GM18526 (cell line): ENCODE results near the gene CTDP1.

ENCODE experiments used
- POLR2A ChIP-seq: IDR thresholded peaks from 3 replicates; pipeline ENCODE4 v1.6.1; 2011; ENCODE audit not compliant: insufficient read length; ENCODE audit errors: extremely low read depth

CTDP1 gene

DNA sequence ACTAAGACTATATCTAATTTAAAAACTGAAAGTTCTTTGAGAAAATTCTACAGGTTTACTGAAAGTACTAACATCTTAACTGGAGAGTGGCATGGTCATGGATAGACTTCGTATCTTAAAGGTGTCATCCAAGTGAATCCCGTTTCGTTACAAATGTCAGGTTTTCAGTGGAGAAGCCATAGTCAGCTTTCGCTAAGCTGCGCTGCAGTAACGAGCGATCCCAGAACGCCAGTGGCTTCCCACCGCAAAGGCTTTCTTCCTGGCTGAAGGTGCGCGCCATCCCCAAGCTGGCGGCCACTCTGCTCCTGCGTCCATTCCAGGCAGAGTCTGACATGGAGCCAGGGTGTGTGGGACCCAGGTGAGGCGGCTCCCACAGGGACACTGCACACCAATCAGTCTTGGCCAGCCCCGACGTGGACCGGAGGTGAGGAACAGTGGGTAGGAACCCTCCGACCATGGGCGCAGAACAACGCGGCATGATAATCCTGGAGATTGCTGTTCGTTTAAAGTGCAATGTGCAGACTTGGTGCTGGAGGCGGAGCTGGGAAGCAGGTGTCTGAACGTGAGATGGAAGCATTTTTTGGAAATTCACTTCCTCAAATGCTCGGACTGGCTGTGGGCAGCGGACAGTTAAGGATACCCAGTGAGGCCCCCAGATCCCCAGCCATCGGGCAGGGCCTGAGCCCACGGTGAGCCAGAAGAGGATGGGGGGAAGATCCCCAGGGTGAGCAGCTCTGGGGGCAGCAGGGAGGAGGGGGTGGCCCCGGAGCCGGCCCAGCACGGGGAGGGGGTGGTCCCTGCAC lies 90.3 kb downstream of the CTDP1 start:
- no peak for TF ChIP-seq POLR2A

DNA sequence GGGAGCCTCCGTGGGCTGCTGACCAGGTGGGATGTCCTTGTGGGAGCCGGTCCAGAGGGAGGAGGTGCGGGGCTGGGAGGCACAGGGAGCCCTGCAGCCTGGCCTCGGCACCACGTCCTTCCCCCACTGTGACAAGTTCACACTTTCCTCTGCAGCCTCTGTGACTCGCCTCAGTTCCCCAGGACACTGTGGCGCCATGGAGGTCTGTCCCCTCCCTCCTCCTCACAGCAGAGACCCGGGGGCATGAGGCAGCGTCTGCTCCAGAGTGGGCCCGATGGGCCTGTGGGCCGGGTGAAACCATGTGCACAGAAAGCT lies 90.9 kb downstream of the CTDP1 start:
- TF ChIP-seq POLR2A, result no peak

DNA sequence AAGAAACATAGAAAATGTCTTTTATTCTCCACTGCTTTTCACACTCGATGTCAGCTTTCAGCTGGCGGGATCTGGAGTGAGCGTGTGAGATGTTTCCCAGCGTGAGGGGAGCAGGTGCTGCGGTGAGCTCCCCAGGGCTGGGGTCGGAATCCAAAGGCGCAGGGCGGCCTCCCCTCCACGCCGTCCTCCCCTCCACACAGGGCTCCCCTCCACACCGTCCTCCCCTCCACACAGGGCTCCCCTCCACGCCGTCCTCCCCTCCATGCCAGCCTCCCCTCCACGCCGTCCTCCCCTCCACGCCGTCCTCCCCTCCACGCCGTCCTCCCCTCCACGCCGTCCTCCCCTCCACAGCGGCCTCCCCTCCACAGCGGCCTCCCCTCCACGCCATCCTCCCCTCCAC lies 91.2 kb downstream of the CTDP1 start:
- no peak for TF ChIP-seq POLR2A

DNA sequence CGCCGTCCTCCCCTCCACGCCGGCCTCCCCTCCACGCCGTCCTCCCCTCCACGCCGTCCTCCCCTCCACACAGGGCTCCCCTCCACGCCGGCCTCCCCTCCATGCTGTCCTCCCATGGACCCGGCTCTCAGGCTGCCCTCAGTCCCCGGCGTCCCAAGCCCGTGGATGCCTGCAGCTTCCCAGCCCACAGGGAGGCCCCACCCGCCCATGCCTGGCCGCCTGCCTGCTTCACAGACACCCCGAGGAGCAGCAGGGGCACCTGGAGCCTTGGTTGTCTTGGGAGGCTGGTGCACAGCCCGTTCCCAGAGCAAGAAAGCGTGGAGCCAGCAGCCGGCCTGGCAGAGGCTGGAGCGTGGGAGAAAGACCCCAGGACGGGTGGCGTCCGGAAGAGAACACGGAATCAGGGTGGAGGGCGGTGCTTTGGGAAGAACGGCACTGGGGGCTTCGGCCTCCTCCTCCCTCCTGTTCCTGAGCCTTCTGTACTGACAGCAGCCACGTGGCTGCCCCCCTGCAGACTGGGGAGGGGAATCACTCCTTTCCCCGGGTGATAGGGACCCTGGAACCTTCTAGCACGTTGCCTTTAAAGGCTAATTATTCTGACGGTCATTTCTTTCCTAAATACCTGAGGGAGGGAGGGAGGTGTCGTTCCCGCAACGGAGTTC lies 92.0 kb downstream of the CTDP1 start:
- no peak for TF ChIP-seq POLR2A

DNA sequence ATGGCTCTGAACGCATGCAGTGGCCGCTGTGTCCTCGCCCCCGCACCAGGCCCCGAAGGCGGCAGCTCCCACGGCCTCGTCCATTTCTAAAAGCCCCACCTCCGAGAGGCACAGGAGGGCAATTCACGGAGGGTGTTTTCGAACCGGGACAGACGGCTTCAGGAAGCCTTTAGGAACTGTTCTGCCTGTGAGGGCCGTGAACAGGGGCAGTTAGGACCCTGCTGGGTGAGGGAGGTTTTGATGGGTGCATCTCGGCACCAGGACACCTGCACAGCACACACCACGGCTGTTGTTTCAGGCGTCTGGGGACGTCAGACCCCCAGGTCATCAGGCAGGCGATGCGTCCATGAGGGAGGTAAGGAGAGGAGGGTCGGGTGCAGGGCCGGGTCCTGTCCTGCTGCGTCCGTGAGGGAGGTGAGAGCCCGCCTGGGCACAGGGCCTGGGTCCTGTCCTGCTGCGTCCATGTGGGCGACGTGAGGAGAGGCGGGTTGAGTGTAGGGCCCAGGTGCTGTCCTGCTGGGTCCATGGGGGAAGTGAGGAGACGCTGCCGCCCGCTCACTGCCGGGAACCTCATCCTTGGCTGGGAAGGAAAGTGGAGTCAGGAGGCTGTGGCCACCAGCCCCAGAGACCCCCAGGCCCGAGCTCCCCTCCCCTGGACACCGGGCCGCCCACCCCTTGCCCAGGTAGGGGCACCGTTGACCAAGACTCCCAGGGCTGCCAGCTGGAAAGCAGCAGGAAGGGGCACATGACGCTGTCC lies 92.7 kb downstream of the CTDP1 start:
- no peak for TF ChIP-seq POLR2A

DNA sequence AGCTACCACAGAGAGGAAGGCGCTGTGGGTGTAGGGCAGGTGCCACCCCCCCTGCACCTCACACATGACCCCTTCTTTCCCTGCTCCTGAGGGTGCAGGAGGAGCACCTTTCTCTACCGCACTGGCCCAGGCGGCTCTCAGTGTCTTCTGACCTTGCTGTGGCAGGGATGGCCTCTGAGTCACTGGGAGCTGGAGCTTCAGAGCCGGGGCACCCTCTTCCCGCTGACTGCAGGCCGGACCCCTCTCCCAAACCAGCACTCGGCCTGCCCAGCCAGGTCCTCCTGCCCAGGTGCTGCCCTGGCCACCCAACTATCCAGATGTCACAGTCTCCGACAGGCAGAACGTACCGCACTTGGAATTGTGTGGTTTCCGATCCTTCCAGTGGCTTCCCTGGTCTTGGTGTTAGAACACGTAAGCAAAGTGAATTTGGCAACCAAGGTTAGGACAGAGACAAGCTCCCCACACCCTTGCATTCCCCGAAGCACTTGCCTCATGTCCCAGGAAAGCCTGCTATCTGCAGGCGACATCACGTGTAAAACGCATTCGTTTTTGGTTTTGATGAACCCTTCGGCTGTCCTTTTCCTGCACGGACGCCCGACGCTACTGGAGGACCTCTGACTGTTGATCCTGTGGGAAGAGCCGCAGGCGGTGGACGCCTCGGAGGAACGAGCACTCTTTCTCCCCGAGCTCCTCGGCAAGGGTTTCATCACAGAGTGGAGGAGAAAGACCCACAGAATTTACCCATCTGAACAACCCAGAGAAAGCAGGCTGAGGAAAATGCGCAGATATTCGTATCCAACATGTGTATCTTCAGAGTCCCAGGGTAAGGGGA lies 93.5 kb downstream of the CTDP1 start:
- no peak for TF ChIP-seq POLR2A

DNA sequence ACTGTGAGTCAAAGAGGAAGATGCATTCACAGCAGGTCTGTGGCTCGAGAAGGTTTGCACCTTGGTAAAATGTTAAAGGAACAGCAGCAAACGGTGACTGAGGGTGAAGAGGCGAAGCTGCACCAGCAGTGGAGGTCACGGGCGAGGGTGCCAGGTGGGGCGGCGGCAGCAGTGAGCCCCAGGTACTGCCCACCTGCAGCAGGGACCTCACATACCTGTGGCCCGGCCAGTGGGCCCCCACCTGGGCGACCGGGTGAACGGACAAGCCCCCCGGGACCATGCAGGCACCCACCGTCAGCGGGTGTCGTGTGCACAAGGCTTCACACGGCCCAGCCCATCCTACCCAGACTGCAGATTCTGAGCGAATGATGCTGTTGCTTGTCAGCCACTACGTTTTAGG lies 94.5 kb downstream of the CTDP1 start:
- no peak for TF ChIP-seq POLR2A

DNA sequence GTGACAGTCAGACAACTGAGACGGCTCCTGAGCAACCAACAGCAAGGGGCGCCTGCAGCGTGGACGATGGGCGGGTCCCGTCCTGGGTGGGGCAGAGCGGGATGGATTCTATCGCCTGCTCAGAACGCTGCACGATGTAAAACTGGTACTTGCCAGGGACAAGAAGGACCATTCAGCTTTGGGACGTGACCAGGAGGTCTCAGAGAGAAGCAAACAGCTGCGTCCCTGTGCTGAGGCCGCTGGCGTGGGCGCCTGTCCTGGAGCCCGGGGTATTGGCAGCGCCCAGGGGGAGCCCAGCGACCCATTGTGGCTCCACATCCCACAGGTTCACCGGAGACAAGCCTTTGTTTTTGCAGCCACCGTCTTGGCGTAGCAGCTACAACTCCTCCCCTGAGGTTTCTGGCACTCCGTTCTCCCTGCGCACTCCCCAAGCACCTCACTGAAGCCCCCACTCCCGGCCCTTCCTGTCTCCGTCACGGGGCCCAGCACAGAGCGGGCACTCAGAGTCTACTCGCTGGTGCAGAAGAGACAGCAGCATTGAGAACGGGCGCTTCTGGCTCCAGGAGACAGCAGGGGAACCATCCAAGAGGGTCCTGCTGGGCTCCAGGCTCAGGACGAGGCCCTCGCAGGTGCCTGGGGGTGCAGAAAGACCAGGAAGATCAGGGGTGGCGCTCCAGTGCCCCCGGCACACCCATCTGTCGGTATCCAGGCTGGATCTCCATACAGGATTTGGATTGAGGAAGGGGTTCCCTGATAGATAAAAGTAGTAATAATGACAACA lies 96.0 kb downstream of the CTDP1 start:
- no peak for TF ChIP-seq POLR2A

DNA sequence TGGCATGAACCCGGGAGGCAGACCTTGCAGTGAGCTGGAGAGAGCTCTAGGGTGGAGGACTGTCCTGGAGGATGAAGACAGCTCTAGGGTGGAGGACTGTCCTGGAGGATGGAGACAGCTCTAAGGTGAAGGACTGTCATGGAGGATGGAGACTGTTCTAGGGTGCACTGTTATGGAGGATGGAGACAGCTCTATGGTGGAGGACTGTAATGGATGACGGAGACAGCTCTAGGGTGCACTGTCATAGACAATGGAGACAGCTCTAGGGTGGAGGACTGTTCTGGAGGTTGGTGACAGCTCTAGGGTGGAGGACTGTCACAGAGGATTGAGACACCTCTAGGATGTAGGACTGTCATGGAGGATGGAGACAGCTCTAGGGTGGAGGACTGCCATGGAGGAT lies 97.1 kb downstream of the CTDP1 start:
- no peak for TF ChIP-seq POLR2A

DNA sequence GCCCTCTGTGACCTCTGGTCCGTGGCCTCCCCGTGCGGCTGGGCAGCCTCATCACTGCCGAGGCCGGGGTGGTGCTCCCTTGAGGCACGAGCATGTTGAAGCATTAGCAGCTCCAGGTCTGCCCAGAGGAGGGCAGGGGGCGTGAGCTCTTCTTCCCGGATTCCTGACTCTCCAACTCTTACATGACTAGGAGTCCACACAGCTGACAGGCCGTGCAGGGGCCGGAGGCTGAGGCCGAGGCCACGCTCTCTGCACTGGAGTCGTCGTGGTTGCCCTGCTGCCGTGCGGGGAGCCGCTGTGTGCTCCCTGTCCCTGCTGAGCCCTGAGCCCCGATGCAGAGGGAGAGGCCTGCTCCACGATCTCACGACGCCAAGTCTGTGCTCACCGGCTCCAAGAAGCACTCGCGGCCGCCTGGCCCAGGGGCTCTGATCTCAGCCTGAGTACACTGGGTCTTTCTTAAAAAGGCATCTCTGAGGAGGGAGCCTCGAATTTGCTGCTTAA lies 98.7 kb downstream of the CTDP1 start:
- no peak for TF ChIP-seq POLR2A

DNA sequence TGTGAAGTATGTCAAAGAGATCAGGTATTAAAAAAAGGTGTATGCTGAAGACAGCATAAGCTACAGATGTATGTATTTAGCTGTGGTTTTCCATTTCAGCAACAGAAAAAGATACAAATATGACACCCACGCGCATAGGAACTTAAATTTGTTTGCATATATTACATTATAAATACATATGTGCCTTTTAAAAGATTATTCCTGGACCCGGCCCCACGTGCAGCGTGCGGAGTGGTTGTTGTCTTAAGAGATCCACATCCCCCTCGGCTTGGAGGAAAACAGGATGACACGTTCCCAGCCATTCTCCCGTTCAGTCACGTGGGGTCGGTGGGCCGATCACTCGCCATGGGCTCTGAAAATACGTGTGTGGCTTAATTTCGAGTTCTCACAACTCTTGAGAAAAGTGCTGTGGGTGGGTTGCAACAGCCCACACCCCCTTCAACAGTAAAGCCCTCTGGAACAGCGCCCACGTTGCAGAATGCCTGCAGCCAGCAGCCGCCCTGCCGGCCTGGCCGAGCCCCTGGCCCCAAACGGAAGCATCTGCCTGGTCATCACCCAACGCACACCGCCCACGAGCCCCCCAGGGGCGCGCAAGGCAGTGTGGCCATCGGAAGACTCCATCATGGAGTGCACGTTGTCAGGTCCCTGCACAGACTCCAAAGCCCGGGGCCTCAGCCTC lies 99.6 kb downstream of the CTDP1 start:
- TF ChIP-seq POLR2A, result no peak

DNA sequence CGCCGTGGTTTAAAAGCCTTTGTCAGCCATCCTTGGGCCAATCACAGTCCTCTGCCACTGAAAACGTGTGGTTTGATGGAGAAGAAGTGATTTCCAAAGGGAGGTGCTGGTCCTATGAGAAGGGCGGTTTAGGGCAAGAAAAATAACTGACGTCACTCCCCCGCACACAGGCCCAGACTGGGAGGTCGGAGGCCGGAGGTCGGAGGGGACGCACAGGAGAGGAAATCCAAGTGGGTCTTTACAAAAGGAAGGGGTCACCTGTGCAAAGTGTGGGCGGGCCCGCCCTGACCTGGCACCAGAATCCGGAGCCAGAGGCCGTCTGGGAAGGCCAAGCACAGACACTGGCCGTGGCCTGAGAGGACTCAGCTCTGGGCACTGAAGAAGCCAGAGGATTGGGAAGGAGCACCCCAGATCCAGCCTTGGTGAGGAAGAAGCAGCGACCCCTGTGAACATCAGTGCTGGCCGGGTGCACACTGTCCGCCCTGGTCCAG lies 100.1 kb downstream of the CTDP1 start:
- TF ChIP-seq POLR2A, result no peak

DNA sequence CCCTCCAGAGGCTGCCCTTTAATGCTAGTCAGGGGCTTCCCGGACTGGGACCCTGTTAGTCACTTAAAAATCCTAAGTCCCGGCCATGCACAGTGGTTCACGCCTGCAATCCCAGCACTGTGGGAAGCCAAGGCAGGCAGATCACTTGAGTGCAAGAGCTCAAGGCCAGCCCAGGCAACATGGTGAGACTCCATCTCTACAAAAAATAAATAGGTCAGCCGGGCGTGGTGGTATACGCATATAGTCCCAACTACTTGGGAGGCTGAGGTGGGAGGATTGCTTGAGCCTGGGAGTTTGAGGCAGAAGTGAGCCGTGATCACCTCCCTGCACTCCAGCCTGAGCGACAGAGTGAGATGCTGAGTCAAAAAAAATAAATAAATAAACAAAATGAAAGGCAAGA lies 100.9 kb downstream of the CTDP1 start:
- TF ChIP-seq POLR2A, result no peak
